HFF-Myc (cell line): Measurements from ENCODE around the gene SEC14L3.
"Not testable (repeated sequence)": the region's sequence is repeated elsewhere in the genome, so short reads cannot be mapped to it uniquely, and the experiment has no call there.

Experiments used
- DNase-seq: peaks from one replicate; pipeline ENCODE4 v3.0.0-alpha.2; 2011; ENCODE audit warnings: low read depth; ENCODE audit errors: extremely low read depth
- H3K4me3 ChIP-seq: replicated peaks from 2 replicates; pipeline ENCODE4 v1.5.1; 2011; ENCODE audit warnings: low read depth, mild to moderate bottlenecking, control low read depth, low read length
- CTCF ChIP-seq: IDR thresholded peaks from 2 replicates; pipeline ENCODE4 v1.5.1; 2012; ENCODE audit warnings: mild to moderate bottlenecking, low read depth, low read length, control low read depth; ENCODE audit errors: missing control alignments

The SEC14L3 gene

GRCh38 chr22:30479981-30480380 is 8.2 kb upstream of the SEC14L3 start:
- DNase-seq, result no peak
- no peak for TF ChIP-seq CTCF
- no peak overlapping the region for H3K4me3 ChIP-seq

- TF ChIP-seq CTCF, result no peak
- no peak overlapping the region for H3K4me3 ChIP-seq
- no peak for DNase-seq
These were observed 3.0 kb upstream of the SEC14L3 start for GRCh38 chr22:30474683-30475424.

GRCh38 chr22:30474121-30474520 is 2.3 kb upstream of the SEC14L3 start:
- TF ChIP-seq CTCF, result no peak
- no peak overlapping the region for H3K4me3 ChIP-seq
- no peak for DNase-seq

- TF ChIP-seq CTCF, result no peak
- no peak overlapping the region for H3K4me3 ChIP-seq
- no peak for DNase-seq
These were observed 1.3 kb upstream of the SEC14L3 start for GRCh38 chr22:30472994-30473720.

GRCh38 chr22:30470655-30471054 is 1.2 kb downstream of the SEC14L3 start:
- no peak overlapping the region for H3K4me3 ChIP-seq
- no peak for TF ChIP-seq CTCF
- DNase-seq, result no peak

GRCh38 chr22:30469165-30469564 is 2.7 kb downstream of the SEC14L3 start:
- DNase-seq, result no peak
- H3K4me3 ChIP-seq, result no peak overlapping the region
- TF ChIP-seq CTCF, result no peak

- not testable (repeated sequence) for H3K4me3 ChIP-seq, DNase-seq
These were observed 11.3 kb downstream of the SEC14L3 start for GRCh38 chr22:30460555-30460954.
